Parathyroid adenoma (tissue), 2 donors: ENCODE data around the gene PRICKLE2.

ENCODE experiments used
- H2AFZ ChIP-seq: fragments of 300-600 bp; sonication (generic); one replicate; pipeline ENCODE4 v1.7.0; 2017; ENCODE audit warnings: antibody characterized with exemption, mild to moderate bottlenecking
- H3K27ac ChIP-seq: fragments of 300-600 bp; sonication (generic); one replicate; pipeline ENCODE4 v1.7.0; 2017
- H3K27me3 ChIP-seq: fragments of 300-600 bp; sonication (generic); one replicate; pipeline ENCODE4 v1.7.0; 2017; ENCODE audit warnings: low read length; ENCODE audit not compliant: control insufficient read depth, insufficient read depth
- H3K36me3 ChIP-seq: fragments of 300-600 bp; sonication (generic); one replicate; pipeline ENCODE4 v1.7.0; 2017; ENCODE audit warnings: low read length; ENCODE audit not compliant: control insufficient read depth, insufficient read depth
- H3K4me1 ChIP-seq: fragments of 300-600 bp; sonication (generic); one replicate; pipeline ENCODE4 v1.7.0; 2017; ENCODE audit warnings: control low read depth
- H3K4me2 ChIP-seq: fragments of 300-600 bp; sonication (generic); one replicate; pipeline ENCODE4 v1.7.0; 2017; ENCODE audit warnings: low read length
- H3K4me3 ChIP-seq: fragments of 300-600 bp; sonication (generic); one replicate; pipeline ENCODE4 v1.7.0; 2017; ENCODE audit warnings: low read depth, low read length
- H3K79me2 ChIP-seq: fragments of 300-600 bp; sonication (generic); one replicate; pipeline ENCODE4 v1.7.0; 2017; ENCODE audit warnings: control low read depth
- H3K9ac ChIP-seq: fragments of 300-600 bp; sonication (generic); one replicate; pipeline ENCODE4 v1.7.0; 2017; ENCODE audit warnings: mild to moderate bottlenecking
- H3K9me3 ChIP-seq: fragments of 300-600 bp; sonication (generic); one replicate; pipeline ENCODE4 v1.7.0; 2017; ENCODE audit warnings: low read length; ENCODE audit not compliant: control insufficient read depth
- CTCF ChIP-seq: fragments of 300-600 bp; sonication (generic); IDR thresholded peaks from one replicate; pipeline ENCODE4 v1.7.0; 2017; ENCODE audit warnings: antibody characterized with exemption, mild to moderate bottlenecking
- donor health status: primary hyperparathyroidism.

Gene PRICKLE2

GRCh38 chr3:64260431-64260830 is 35.2 kb upstream of the PRICKLE2 start:
- no peak overlapping the region for H3K27ac ChIP-seq
- H3K4me2 ChIP-seq: no peak overlapping the region
- no peaks in the 10 kb centered on the region for H3K9me3 ChIP-seq
- H3K4me3 ChIP-seq: no peak overlapping the region
- H3K79me2 ChIP-seq: no peaks in the 10 kb centered on the region
- no peak overlapping the region for H3K9ac ChIP-seq
- no peaks in the 10 kb centered on the region for H3K27me3 ChIP-seq
- H2AFZ ChIP-seq: no peak overlapping the region
- peaks cover 2% of the 10 kb centered on the region for H3K4me1 ChIP-seq
- no peaks in the 10 kb centered on the region for H3K36me3 ChIP-seq
- no peak for TF ChIP-seq CTCF

GRCh38 chr3:64259636-64260035 is 34.4 kb upstream of the PRICKLE2 start:
- no peaks in the 10 kb centered on the region for H3K9me3 ChIP-seq
- no peaks in the 10 kb centered on the region for H3K36me3 ChIP-seq
- peaks cover 2% of the 10 kb centered on the region for H3K4me1 ChIP-seq
- no peak overlapping the region for H3K4me2 ChIP-seq
- H2AFZ ChIP-seq: no peak overlapping the region
- H3K27ac ChIP-seq: no peak overlapping the region
- H3K9ac ChIP-seq: no peak overlapping the region
- H3K79me2 ChIP-seq: no peaks in the 10 kb centered on the region
- H3K27me3 ChIP-seq: no peaks in the 10 kb centered on the region
- no peak overlapping the region for H3K4me3 ChIP-seq
- no peak for TF ChIP-seq CTCF

GRCh38 chr3:64257100-64257755 is 32.0 kb upstream of the PRICKLE2 start:
- H3K27me3 ChIP-seq: no peaks in the 10 kb centered on the region
- H3K9ac ChIP-seq: no peak overlapping the region
- H3K4me2 ChIP-seq: no peak overlapping the region
- H3K4me1 ChIP-seq: no peaks in the 10 kb centered on the region
- no peaks in the 10 kb centered on the region for H3K9me3 ChIP-seq
- H2AFZ ChIP-seq: no peak overlapping the region
- H3K4me3 ChIP-seq: no peak overlapping the region
- no peak for TF ChIP-seq CTCF
- no peak overlapping the region for H3K27ac ChIP-seq
- no peaks in the 10 kb centered on the region for H3K79me2 ChIP-seq
- no peaks in the 10 kb centered on the region for H3K36me3 ChIP-seq

- Histone ChIP-seq H3K4me2 (no peak overlapping the region), H3K36me3 (no peaks in the 10 kb centered on the region), H3K9me3 (no peaks in the 10 kb centered on the region), H3K9ac (no peak overlapping the region), H3K27me3 (no peaks in the 10 kb centered on the region), H2AFZ (no peak overlapping the region), H3K4me3 (no peak overlapping the region), H3K79me2 (no peaks in the 10 kb centered on the region), H3K27ac (no peak overlapping the region), H3K4me1 (no peaks in the 10 kb centered on the region)
- no peak for TF ChIP-seq CTCF
Observed at GRCh38 chr3:64255741-64256340, 30.6 kb upstream of the PRICKLE2 start.

GRCh38 chr3:64254443-64254842 is 29.2 kb upstream of the PRICKLE2 start:
- Histone ChIP-seq H3K9ac (no peak overlapping the region), H3K4me3 (no peak overlapping the region), H2AFZ (no peak overlapping the region), H3K27ac (no peak overlapping the region), H3K9me3 (no peaks in the 10 kb centered on the region), H3K4me2 (no peak overlapping the region), H3K36me3 (no peaks in the 10 kb centered on the region), H3K27me3 (no peaks in the 10 kb centered on the region), H3K4me1 (no peaks in the 10 kb centered on the region), H3K79me2 (no peaks in the 10 kb centered on the region)
- TF ChIP-seq CTCF: no peak
